Stimulated activated naive CD4-positive, alpha-beta T cell treated with Interleukin-2 at 50 U/mL for 16 hours (primary cell): Measurements from ENCODE around the gene CCDC179.

ENCODE experiments used
- DNase-seq: peaks from one replicate; lab custom pipeline; 2025; lab: John Stamatoyannopoulos, UW

The CCDC179 gene

DNA sequence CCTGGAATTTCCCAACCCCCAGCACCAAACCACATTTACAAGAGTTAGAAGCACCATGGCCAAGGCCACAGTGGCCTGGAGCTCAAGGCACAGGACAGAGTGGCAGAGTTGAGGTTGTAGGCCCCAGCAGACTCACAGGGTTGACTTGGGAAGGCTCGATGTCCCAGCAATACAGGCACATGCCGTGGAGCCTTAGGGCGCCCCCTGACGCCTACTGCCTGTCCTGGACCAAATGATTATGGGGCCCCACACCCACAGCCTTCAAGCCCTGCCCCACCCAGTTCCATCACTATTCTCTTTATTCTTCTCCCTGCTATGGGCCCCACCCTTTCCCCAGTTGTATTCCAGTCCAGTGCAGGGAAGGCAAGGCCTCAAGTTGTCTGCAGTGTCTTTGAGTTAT lies at the start of gene CCDC179:
Gene CCDC179 (minus strand): TSS at position 234 of the 400 bp plus-strand sequence. CDS start 53 bp downstream, at position 181.
- DNase-seq = no peak

DNA sequence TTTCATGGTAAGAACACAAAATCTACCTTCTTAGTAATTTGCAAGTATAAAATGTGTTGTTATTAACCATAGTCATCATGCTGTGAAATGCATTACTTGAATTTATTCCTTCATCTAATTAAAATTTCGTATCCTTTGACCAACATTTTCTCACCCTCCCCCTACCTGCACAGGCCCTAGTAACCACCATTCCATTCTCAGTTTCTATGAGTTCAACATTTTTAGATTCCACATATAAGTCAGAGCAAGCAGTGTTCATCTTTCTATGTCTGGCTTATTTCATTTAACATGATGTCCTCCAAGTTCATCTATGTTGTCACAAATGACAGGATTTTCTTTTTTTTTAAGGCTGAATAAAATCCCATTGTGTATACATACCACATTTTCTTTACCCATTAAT lies 43.5 kb upstream of the CCDC179 start:
- no peak for DNase-seq

DNA sequence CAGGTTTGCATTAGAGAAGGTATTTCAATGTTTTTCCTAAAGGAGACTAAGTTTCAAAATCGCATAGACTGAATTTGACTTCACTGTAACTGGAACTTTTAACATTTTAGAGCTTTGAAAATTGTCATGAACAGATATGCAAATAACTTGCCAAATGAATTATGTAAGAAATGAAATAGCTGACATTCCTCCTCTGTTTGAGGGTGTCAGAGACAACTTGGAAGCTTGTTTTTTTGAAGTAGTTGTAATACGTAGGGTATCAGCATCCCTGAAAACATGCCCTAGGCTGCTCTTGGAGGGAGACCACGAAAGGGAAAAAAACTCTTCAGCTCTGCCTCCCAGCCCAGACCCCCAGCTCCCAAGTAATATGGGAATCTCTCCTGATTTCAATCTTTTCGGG lies 41.3 kb upstream of the CCDC179 start:
- no peak for DNase-seq

DNA sequence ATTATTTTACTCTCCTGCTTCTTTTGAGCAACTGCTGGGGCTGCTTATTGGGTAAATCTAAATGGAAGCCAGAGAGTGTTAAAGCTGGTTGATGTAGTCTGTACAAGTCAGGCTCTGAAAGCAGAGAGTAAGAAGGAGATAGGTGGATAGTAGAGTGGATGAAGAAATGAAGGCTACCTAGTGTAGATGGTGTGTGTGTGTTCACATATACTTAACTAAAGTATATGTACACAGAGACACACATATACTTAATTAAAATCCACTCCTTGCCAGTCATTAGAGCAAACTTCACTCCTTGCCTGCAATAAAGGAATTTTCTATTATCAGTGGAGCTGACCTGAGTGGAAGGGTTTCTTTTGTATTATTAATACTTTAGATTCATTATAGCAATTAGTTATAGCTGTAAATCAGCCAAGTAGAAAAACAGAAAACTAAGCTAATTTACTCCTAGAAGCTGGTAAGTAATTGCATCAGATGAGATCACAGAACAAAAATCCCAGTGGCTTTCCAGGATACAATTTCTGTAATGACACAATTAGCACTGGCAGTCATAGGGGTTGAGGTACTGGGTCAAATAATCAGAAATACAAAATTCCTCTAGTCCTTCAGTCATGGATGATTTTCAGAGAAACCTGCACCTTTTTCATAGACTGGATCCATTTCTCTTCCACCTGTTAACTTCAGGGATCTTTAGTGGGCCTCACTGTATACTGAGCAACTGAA lies 40.7 kb upstream of the CCDC179 start:
- no peak for DNase-seq

DNA sequence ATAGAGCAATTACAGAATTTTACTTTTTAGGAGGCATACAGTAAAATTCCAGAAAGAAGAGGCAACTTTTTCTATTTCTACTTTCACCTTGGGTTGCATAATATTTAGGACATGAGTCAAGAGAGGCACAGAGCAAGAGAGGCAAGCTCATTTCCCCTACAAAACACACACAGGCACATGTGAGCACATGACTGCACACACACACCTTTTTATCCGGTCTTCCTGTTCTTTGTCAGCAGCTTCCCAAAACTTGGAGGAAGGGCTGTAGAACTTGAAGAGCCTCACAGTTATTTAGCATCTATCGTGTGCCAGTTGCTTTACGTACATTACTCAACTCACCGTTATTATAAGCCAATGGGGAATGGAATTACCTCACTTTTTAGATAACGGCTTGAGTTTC lies 37.8 kb upstream of the CCDC179 start:
- no peak for DNase-seq

DNA sequence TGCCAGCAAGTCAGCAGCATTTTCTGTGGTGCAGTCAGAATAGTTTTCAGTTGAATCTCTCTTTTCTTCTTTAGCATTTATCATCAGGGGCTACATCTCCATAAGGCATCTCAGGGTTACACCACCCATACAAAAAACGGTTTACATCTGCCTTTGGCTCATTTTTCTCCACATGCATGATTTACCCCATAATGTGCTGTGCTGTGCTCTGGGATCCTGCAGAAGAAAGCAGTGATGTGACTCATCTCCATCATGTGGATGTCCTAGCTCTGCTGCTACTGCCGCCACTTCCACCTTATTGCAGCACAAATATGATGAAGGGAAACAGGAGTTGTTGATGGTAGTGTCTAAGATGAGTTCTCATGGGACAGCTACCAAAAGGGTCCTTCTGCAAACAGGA lies 30.0 kb upstream of the CCDC179 start:
- DNase-seq = no peak

DNA sequence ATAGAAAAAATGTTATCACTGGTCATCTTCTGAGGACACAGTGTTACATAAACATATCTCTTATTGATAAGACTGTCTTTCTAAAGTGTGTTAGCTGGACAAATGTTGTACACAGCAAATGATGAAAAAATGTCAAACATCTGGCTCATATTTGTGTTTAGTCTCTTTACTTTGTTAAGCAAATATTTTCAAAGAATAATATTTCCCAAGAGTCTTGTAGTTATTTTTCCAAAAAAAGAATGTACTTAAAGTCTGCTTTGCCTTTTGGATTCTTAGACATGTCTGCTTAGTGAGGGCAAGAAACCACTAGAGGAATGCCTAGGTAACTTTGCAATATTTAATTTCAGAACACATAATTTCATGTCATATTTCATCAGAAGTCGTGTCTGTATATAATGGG lies 23.9 kb upstream of the CCDC179 start:
- no peak for DNase-seq

DNA sequence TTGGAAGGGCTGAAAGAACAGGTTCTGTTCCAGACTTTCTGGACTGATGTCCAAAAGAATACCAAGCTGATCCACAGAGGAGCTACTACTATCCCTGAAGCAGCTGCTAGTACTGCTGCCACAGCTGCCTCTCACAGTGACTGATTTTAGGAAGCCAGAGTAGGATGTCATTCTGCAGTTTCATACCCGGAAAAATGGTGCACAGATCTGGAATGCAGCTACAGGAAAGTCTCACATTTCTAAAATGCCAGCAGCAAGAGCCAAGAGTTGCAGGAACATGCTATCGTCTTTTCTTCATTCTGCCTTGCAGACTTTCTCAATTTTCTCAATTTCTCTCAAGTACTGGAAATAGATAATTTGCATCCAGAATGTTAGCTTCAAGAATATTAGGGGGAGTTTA lies 19.4 kb upstream of the CCDC179 start:
- DNase-seq = no peak

DNA sequence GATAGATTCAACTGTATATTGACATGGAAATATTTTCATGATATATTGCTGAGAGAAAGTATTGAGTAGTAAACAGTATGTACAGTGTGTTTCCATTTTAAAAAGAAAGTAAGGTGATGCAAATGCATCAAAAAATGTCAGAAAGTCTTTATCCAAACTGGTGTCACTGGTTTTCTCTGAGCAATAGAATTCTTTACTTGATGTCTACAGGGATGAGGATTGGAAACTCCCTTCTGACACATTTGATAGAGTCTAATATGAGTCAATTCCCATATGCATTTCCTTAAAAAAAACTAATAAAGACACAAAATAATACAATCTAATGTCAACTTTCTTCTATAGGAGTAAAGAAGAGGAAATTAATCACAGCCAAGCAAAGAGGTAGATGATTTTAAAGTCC lies 18.3 kb upstream of the CCDC179 start:
- DNase-seq = no peak

DNA sequence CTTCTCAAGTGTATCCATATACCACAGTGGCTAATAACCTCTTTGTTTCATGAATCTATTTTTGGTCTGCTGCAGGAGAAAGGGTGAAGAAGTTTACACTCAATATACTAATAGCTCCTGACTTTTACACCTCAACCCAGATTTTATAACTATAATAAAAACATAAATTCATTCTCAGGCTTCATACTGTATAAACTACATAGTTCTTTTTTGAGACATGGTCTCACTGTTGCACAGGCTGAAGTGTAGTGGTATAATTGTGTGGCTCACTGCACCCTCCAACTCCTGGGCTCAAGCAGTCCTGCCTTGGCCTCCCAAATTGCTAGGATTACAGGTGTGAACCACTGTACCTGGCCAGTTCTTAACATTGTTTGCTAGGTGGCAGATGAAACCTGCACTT lies 17.8 kb upstream of the CCDC179 start:
- no peak for DNase-seq

DNA sequence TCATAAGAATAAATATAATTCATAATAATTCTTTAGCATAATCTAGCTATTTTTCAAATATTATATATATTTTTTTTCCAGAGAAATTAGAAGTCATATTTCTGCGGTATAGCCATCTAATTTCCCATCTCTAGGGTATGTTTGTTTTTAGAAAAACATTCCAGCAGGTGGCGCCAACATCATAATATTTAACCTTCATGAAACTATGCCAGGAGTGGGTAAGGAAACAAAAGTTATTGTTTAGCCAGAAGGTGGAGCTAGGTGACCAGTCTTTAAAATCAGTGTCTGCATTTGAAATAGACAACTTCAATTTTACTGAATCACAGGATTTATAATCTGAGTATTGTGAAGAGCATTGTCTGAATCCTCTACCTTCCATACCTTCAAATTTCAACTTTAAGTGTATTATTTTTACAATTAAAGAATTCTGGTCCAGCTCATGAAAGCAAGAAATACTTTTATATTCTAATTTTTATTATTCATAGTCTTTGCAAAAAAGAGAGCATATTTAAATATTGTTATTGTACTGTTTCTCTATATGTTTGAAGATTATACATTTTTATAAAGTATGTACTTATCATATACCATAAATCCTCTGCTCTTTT lies 15.7 kb upstream of the CCDC179 start:
- DNase-seq = peak; percentile 38

DNA sequence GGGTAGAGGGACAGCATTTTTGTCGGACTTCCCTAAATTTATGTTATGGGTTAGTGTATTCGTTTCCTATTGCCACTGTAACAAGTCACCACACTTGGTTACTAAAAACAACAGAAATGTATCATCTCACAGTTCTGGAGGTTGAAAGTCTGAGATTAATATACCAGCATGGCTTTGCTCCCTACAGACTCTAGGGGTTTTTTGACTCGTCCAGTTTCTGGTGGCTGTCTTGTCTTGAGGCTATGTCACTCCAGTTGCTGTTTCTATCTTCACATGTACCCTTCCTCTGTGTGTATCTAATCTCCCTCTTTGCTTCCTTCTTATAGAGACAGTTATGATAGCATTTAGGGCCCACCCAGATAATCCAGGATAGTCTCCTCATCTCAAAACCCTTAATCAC lies 9.1 kb upstream of the CCDC179 start:
- no peak for DNase-seq

DNA sequence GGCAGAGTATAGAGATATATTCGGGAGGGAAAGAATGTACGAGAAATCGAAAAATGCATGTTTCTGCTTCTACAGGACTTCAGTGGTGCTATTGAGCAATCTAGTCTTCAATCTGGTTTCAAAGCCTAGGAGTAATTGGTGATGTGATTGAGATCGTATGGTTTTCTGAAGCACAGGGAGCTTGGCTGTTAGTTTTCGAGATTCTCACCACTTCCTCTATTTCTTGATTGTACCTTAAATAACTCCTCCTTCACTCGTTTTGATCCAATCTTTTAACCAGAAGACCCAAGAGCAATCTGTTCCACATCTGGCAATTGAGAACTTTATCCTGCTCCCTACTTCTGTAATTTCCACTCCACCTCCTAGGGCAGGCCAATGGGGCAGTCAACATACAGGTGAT lies 518 bp downstream of the CCDC179 start:
- DNase-seq = no peak

DNA sequence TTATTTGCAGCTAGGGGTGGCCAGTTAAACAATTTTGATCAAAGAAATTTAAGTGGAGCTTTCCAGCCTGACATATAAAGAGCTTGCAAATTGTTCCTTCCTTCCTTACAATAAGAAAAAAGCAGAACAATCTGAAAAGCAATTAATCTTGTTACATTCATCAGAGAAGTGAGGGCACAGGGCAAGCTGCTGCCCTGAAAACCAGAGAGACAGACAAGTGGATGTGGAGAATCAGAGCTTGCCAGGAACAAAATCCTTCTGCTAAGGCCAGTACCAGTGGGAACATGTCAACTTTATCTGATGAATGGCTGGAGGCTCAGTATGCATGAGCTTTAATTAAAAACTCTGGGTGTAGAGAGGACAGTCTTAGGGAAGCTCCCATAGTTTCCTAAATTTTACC lies 8.8 kb downstream of the CCDC179 start:
- no peak for DNase-seq

DNA sequence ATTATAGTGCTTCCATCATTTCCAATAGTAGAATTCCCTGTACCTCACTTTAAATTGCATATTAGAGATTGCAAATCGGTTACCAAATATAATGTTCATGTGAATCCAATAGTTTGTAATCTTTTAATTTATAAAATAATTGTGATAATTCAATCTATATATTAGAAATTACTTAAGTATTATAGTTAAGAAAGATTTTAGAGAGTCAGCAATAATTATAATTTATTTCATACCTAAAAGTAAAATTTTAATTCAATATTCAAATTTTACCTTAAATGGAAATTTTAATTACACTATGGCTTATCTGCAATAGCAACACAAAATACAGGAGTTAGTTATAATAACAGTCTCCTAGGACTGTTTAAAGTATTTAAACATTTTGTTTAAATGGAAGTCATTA lies 13.5 kb downstream of the CCDC179 start:
- no peak for DNase-seq

DNA sequence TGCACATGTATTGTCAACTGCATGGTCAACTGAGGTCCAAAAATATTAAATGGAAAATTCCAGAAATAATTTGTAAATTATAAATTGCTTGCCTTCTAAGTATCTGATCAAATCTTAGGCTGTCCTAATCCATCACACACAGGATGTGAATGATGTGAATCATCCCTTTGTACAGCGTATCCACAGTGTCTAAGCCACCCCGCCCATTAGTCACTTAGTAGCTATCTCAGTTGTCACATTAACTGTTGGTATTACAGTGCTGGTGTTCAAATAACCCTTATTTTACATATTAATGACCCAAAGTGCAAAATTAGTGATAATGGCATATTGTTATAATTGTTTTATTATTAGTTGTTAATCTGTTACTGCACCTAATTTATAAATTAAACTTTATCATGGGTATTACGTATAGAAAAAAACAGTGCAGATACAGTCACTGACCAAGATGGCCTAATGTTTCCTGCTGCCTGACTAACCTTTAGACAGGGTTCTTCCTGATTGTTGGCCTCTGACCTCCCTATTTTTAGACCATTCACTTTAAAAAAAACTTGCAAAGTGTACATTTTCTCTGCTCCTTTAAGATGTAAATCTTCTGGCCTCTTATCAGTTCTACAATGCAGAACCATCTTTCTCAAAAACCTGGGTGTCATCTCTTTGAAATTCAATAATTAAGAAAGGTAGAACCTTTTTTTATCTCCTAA lies 27.8 kb downstream of the CCDC179 start:
- no peak for DNase-seq

DNA sequence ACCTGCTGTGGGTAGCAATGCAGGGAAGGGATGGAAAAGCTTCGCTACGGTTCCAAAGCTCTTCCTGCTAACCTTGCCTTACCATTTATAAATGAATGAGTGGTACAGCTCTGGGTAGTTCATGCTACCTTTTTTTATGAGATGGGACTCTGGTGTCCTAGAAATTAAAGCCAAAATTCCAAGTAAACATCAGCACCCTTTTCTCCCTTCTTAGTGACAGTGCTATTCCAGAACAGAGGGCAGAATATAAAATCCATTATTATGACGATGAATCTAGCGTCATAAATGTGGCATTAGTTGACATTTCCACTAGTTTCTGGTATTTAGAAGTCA lies 30.2 kb downstream of the CCDC179 start:
- no peak for DNase-seq

DNA sequence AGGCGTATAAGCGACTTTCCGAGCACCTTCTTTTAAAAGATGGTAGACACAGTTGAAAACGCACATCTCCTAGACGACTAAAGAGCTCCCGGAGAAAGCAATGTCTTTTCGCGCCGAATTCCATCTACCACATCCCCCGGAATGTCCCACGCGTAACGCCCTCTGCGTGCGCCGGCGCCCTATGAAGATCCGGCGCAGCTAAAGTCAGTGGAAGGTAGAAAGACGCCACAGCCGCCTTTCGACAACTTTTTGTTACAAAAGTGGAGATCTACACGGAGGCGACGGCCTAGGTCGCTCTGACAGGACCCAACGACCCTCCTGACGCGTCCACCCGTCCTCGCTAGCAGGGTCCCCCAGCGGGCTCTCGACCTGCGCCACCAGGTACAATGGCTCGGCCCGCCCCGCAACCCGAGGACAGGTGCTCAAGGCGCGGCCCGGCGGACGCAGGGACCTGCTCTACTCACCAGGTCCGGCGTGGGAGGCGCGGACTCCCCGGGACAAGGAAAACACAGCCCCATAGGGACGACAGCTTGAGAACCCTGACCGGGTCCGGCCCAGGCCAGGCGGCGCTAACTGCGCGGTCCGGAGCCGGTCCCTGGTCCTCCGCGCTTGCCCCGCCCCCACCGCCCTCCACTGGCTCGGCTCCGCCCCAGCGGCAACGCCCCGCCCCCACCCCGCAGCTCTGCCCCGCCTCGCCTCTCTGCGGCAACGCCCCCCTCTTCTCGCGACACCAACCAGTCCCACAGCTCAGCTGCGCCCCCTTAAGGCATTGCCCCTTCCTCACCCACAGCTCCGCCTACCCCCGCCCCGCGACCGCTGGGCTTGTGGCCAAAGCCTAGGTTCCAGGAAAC lies 30.8 kb downstream of the CCDC179 start, which contains the start of gene SVIP:
Gene SVIP (minus strand): TSS at position 571 of the 851 bp plus-strand sequence. CDS start 53 bp downstream, at position 518.
- peak; percentile 93 for DNase-seq

DNA sequence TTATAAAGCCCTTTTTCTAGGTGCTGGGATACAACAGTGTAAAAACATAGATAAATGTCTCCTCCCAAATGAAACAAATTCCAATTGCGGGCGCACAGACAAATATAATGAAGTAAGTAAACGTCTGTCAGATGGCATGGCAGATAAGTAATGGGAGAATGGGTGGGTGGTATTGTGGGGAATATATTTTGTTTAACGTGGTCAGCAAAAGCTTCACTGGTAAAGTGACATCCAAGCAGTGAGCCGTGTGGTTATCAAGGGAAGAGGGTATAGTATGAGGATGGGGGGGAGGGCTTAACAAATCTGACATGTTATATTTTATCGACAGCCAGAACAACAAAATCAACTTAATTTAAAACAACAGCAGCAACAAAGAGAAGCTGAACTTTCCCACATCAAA lies 31.9 kb downstream of the CCDC179 start:
- no peak for DNase-seq

DNA sequence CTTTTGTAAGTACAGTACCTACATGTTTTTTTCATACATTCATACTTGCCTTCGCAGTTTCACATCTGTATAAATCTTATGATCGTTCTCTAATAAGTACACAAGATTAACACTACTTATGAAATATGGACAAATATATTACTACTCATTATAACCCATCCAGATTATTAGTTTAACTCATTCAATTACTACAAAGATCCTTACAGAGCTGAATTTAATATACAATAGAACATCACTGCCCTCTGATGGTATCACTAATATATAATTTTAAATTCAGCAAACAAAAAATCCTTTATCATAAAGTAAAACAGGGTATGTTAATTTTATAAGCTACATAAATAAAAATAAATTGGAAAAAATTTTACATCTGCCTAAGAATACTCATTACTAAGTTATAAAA lies 38.1 kb downstream of the CCDC179 start:
- DNase-seq = no peak

DNA sequence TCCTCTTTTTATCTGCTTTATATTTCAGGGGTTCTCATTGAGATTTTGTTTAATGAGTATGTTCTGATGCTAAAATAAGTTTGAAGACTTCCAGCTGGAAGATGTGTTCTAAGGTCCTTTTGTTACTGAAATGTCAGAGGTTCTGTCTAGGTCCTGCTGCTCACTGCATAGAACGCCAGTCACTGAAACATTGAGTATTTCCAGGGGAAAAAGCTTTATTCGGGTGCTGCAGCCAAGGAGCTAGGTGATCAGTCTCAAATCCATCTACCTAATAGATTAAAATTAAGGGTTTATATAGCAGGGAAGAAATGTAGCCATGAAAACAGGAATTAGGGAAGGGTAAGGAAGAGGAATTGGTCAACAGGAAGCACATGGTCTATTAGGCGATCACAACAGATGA lies 50.4 kb downstream of the CCDC179 start:
- DNase-seq = no peak

DNA sequence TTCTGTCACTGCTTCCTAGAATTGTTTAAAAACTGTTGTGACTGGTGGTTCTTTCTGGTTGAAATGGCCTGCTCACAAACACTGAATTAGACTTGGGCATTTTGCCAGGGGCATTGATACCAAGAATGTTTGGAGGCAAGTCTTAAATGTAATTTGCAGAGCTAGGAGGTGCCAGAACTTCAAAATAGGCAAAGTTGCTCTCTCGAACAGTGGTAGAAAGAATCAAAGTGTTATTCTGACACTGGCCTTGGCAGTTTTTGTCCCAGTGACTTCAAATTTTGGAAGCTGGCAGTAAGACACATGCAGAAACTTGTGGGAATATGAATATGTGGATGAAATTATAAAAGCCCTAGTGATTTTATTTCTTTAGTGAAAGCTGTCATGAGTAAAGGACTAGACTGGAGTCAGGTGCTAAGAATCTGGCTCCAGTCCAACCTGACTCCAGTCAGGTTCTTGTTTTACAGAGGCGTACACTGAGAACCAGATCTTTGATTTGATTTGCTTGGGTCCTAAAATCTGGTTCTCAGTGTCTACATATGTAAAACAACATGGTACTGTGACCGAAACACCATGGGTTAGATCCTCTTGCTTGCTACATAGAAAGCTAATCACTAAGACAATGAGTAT lies 51.6 kb downstream of the CCDC179 start:
- DNase-seq = no peak
